Tibial artery (tissue), 4 donors: ENCODE results near the gene NRM.
"Not testable (repeated sequence)": the region's sequence is repeated elsewhere in the genome, so short reads cannot be mapped to it uniquely, and the experiment has no call there.

Experiments
- DNase-seq, 2 donors: peaks; one replicate each; pipeline ENCODE4 v3.0.0-alpha.2; 2019
- H3K27ac ChIP-seq, 2 donors: fragments of 200-600 bp; sonication (generic) in 1 of 2; 1 replicate in 1 of 2; 2 replicates in 1 of 2; pipeline ENCODE4 v1.5.1; 2018 to 2019; ENCODE audit warnings: mild to moderate bottlenecking in 1 of 2
- H3K27me3 ChIP-seq, 2 donors: fragments of 200-600 bp; sonication (generic) in 1 of 2; one replicate each; pipeline versions ENCODE4 v1.5.1 to v1.6.0; 2016 to 2019
- H3K36me3 ChIP-seq, 3 donors: fragments of 200-600 bp; sonication (generic) in 2 of 3; one replicate each; pipeline ENCODE4 v1.5.1; 2016 to 2019; ENCODE audit warnings: mild to moderate bottlenecking in 2 of 3
- H3K4me1 ChIP-seq, 4 donors: fragments of 200-600 bp; sonication (generic) in 2 of 4; 1 replicate in 3 of 4; 2 replicates in 1 of 4; pipeline ENCODE4 v1.5.1; 2016 to 2019
- H3K4me3 ChIP-seq, 2 donors: fragments of 200-600 bp; sonication (generic) in 1 of 2; 1 replicate in 1 of 2; 2 replicates in 1 of 2; pipeline ENCODE4 v1.5.1; 2018 to 2019; ENCODE audit warnings: mild to moderate bottlenecking in 2 of 2
- H3K9me3 ChIP-seq, 3 donors: fragments of 200-600 bp; sonication (generic) in 1 of 3; one replicate each; pipeline ENCODE4 v1.5.1; 2016 to 2019
- CTCF ChIP-seq, 2 experiments: fragments of 200-600 bp in 1 of 2; fragments of 450-650 bp in 1 of 2; IDR thresholded peaks; one replicate each; pipeline ENCODE4 v1.5.1; 2017 to 2019; ENCODE audit warnings: antibody characterized with exemption in 2 of 2, mild to moderate bottlenecking in 1 of 2, moderate library complexity in 1 of 2
- intact Hi-C: fragments of 100-400 bp; cut with DNase I; formaldehyde crosslinking; loops from one replicate; pipeline ENCODE4 v1.15.0; 2023; ENCODE audit warnings: low total_unique reads

NRM gene

GRCh38 chr6:30720738-30721197 is 30.0 kb upstream of the NRM start:
- peak overlapping the region; percentile 74 to 88 for H3K4me3 ChIP-seq
- peaks cover 0 to 63% (median 32%) of the 10 kb centered on the region in 4 donors for H3K4me1 ChIP-seq
- peaks cover 22 to 30% (median 26%) of the 10 kb centered on the region in 3 donors for H3K36me3 ChIP-seq
- no peaks in the 10 kb centered on the region for H3K9me3 ChIP-seq
- H3K27ac ChIP-seq = peak overlapping the region; percentile 78 to 88
- intact Hi-C loops = loop anchor here (5.0 kb wide), 1 partner anchor 103 kb away; the partner anchor contains the start of genes MRPS18B and PPP1R10
- no peaks in the 10 kb centered on the region for H3K27me3 ChIP-seq
- DNase-seq = peak; percentile 77 to 89
- TF ChIP-seq CTCF (IDR thresholded peaks at IDR 0.05) = no peak

- Histone ChIP-seq H3K9me3 (no peaks in the 10 kb centered on the region), H3K27me3 (no peaks in the 10 kb centered on the region), H3K27ac (peak within 1 kb of the TSS; percentile 78 to 88), H3K36me3 (peaks cover 22 to 27% (median 23%) of the 10 kb centered on the region in 3 donors), H3K4me3 (peak within 1 kb of the TSS; percentile 74 to 88), H3K4me1 (peaks cover 0 to 56% (median 31%) of the 10 kb centered on the region in 4 donors)
- peak; percentile 97 to 99 for DNase-seq
- intact Hi-C loops = loop anchor here (5.0 kb wide), 1 partner anchor 103 kb away; the partner anchor contains the start of genes MRPS18B and PPP1R10
- TF ChIP-seq CTCF (IDR thresholded peaks at IDR 0.05) = peak in 1 of 2 experiments; percentile 31
Measured at GRCh38 chr6:30719791-30720737, 29.3 kb upstream of the NRM start, which contains the start of gene TUBB. TSS of gene TUBB (plus strand) at chr6:30720352. CDS start at chr6:30720507, 155 bp downstream.

GRCh38 chr6:30719356-30719755 is 28.6 kb upstream of the NRM start:
- intact Hi-C loops = no loop called here
- no peaks in the 10 kb centered on the region for H3K9me3 ChIP-seq
- peak overlapping the region; percentile 74 to 88 for H3K27ac ChIP-seq
- peaks cover 0 to 49% (median 30%) of the 10 kb centered on the region in 4 donors for H3K4me1 ChIP-seq
- peak overlapping the region; percentile 74 to 88 for H3K4me3 ChIP-seq
- no peak for TF ChIP-seq CTCF (IDR thresholded peaks at IDR 0.05)
- peaks cover 16 to 27% (median 16%) of the 10 kb centered on the region in 3 donors for H3K36me3 ChIP-seq
- DNase-seq = no peak
- no peaks in the 10 kb centered on the region for H3K27me3 ChIP-seq

- intact Hi-C loops = loop anchor here (2.0 kb wide), 1 partner anchor 27 kb away; the partner anchor contains the start of gene NRM
- DNase-seq, H3K9me3 ChIP-seq, H3K27me3 ChIP-seq: not testable (repeated sequence)
- Histone ChIP-seq H3K4me1 (peaks cover 0 to 40% (median 24%) of the 10 kb centered on the region in 4 donors), H3K36me3 (peaks cover 14 to 27% (median 16%) of the 10 kb centered on the region in 3 donors), H3K4me3 (peak overlapping the region; percentile 61 to 67), H3K27ac (peak overlapping the region; percentile 89 to 95)
- TF ChIP-seq CTCF (IDR thresholded peaks at IDR 0.05) = peak in 1 of 2 experiments; percentile 2
Measured at GRCh38 chr6:30717845-30718720, 27.3 kb upstream of the NRM start.
